ENCODE results near the gene B3GALT2. TPM values are rescaled to one million over a fixed set of nuclear protein-coding genes. Genes with fewer than 3 reads are reported as not detected.
A peak's percentile ranks its signal among the peaks of the same experiment; 100 is the strongest.
"Not testable (repeated sequence)": the region's sequence is repeated elsewhere in the genome, so short reads cannot be mapped to it uniquely, and the experiment has no call there.

Gene B3GALT2, protein sequence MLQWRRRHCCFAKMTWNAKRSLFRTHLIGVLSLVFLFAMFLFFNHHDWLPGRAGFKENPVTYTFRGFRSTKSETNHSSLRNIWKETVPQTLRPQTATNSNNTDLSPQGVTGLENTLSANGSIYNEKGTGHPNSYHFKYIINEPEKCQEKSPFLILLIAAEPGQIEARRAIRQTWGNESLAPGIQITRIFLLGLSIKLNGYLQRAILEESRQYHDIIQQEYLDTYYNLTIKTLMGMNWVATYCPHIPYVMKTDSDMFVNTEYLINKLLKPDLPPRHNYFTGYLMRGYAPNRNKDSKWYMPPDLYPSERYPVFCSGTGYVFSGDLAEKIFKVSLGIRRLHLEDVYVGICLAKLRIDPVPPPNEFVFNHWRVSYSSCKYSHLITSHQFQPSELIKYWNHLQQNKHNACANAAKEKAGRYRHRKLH
- 64.6 TPM for total RNA-seq (ENCODE audit: unreplicated experiment)
- long read RNA-seq, transcript B3GALT2-201 (2 exons, 3,274 nt), result major isoform, 8 of 9 reads
- long read RNA-seq, partial matches to known transcripts, result 0 of 9 reads
- long read RNA-seq, other reads (novel, unspliced or antisense), result 1 of 9 reads

DNA sequence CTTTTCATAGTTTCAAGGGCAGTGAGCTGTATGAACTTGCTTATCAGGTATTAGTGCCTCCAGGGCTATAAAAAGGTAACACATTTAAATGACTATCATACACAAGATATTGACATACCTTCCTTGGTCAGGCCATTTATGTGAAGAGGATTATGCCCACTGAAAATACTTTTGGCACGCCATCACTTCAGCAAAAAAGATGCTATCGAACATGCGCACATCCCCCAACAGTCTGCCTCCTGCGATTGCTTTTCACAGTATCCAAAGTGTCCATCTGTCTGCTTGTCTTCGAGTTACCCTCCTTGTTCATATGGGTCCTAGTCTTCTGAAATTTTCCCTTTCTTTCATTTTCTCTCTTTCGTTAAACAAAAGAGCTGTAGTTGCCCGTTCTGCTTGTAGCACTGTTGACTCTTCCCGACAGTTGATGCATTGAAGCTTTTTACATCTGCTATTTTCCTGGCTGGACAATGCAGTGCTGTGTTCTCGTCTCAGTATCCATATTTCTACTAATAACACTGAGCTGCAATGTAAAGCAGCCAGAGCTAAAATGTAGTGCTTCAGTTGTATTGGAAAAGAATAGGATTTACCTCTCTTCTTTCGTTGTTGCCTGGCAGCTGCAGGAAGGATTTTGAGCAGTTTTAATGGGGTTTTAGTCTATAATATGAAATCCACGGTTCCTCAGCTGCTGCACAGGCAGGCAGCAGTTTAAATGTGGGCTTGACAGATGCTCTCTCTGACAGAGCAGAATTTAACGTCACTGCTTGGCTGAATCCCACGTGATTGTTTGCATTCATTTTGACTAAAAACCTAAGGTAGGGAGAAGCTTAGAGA, at the start of gene B3GALT2:
Gene B3GALT2, minus strand, starts transcription at position 713 of the 831 bp plus-strand sequence. CDS start 5,051 bp downstream, outside the sequence.
- peak; percentile 56 for DNase-seq
- peaks cover 20% of the 10 kb centered on the region for H3K27me3 Mint-ChIP-seq (ENCODE audit: unreplicated experiment)
- H3K27ac Mint-ChIP-seq (ENCODE audit: unreplicated experiment), result peak within 1 kb of the TSS; percentile 100
- H3K4me1 Mint-ChIP-seq (ENCODE audit: low read depth, unreplicated experiment), result peaks cover 22% of the 10 kb centered on the region
- H3K36me3 Mint-ChIP-seq (ENCODE audit: unreplicated experiment), result peaks cover 9% of the 10 kb centered on the region
- H3K9me3 Mint-ChIP-seq (ENCODE audit: unreplicated experiment), result peaks cover 19% of the 10 kb centered on the region
- no peak for TF ChIP-seq CTCF (IDR thresholded peaks at IDR 0.05; ENCODE audit: partially characterized antibody, unreplicated experiment)
- peak within 1 kb of the TSS; percentile 100 for H3K4me3 Mint-ChIP-seq (ENCODE audit: unreplicated experiment)

DNA sequence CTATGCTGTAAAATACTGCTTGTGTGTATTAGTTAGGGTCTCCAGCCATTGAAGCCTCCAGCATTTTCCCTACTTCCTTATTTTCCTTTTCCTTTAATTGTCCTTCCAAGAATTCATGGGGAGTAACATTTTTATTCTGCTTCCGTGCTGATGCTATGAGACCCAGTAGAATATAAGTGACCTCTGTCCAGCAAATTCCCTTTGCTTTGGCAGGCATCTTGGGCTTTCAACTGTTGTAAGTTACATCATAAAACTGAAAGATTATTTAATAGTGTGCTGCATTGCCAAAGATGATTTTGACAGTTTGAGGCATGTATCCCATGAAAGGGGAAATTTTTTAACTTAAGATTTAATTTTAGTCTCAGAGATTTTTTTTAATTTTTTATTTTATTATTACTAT, 48.1 kb upstream of the B3GALT2 start:
- no peaks in the 10 kb centered on the region for H3K27me3 Mint-ChIP-seq (ENCODE audit: unreplicated experiment)
- TF ChIP-seq CTCF (IDR thresholded peaks at IDR 0.05; ENCODE audit: partially characterized antibody, unreplicated experiment), result no peak
- no peak overlapping the region for H3K27ac Mint-ChIP-seq (ENCODE audit: unreplicated experiment)
- H3K9me3 Mint-ChIP-seq (ENCODE audit: unreplicated experiment), result no peaks in the 10 kb centered on the region
- H3K4me1 Mint-ChIP-seq (ENCODE audit: low read depth, unreplicated experiment), result no peaks in the 10 kb centered on the region
- no peak overlapping the region for H3K4me3 Mint-ChIP-seq (ENCODE audit: unreplicated experiment)
- DNase-seq, result no peak
- no peaks in the 10 kb centered on the region for H3K36me3 Mint-ChIP-seq (ENCODE audit: unreplicated experiment)

DNA sequence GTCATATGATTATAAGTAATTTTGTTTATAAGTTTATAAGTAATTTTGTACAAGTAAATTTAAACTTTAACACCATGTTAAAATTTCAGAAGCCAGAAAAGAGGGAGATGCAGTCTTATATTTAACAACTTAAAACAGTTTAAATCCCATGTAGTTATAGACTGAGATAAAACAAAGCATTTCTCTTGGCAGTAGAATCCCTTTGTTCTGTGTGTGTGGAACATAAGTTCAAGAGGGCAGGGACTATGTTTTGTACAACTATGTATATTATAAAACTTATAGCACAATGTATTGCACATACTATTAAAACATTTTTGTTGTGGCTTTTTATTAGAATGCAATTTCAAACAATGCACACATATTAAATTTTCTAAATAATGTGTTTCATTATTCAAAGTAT, 44.7 kb upstream of the B3GALT2 start:
- not testable (repeated sequence) for H3K36me3 Mint-ChIP-seq (ENCODE audit: unreplicated experiment); H3K4me1 Mint-ChIP-seq (ENCODE audit: low read depth, unreplicated experiment); H3K9me3 Mint-ChIP-seq (ENCODE audit: unreplicated experiment); H3K27me3 Mint-ChIP-seq (ENCODE audit: unreplicated experiment); H3K27ac Mint-ChIP-seq (ENCODE audit: unreplicated experiment); DNase-seq; H3K4me3 Mint-ChIP-seq (ENCODE audit: unreplicated experiment)

DNA sequence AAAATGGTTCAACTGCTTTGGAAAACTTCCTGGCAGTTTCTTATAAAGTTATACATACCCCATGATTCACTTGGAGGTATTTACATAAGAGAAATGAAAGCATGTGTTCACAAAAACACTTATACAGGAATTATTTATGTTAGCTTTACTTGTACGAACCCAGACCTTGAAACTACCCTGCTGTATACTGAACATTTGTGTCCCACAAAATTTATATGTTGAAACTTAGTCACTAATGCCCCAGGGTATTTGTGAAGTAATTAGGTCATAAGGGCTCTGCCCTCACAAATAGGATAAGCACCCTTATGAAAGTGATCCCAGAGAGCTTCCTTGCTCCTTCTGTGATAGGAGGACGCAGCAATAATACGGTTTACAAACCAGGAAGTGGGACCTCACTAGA, 42.7 kb upstream of the B3GALT2 start:
- H3K36me3 Mint-ChIP-seq (ENCODE audit: unreplicated experiment), result no peaks in the 10 kb centered on the region
- H3K4me1 Mint-ChIP-seq (ENCODE audit: low read depth, unreplicated experiment), result no peaks in the 10 kb centered on the region
- no peak for TF ChIP-seq CTCF (IDR thresholded peaks at IDR 0.05; ENCODE audit: partially characterized antibody, unreplicated experiment)
- no peaks in the 10 kb centered on the region for H3K27me3 Mint-ChIP-seq (ENCODE audit: unreplicated experiment)
- no peak for DNase-seq
- no peak overlapping the region for H3K27ac Mint-ChIP-seq (ENCODE audit: unreplicated experiment)
- no peak overlapping the region for H3K4me3 Mint-ChIP-seq (ENCODE audit: unreplicated experiment)
- H3K9me3 Mint-ChIP-seq (ENCODE audit: unreplicated experiment), result no peaks in the 10 kb centered on the region

GRCh38 chr1:193222056-193222615, 35.7 kb upstream of the B3GALT2 start:
- TF ChIP-seq CTCF (IDR thresholded peaks at IDR 0.05; ENCODE audit: partially characterized antibody, unreplicated experiment), result no peak
- no peak overlapping the region for H3K4me3 Mint-ChIP-seq (ENCODE audit: unreplicated experiment)
- DNase-seq, result no peak
- H3K9me3 Mint-ChIP-seq (ENCODE audit: unreplicated experiment), result peaks cover 7% of the 10 kb centered on the region
- no peaks in the 10 kb centered on the region for H3K27me3 Mint-ChIP-seq (ENCODE audit: unreplicated experiment)
- peaks cover 22% of the 10 kb centered on the region for H3K4me1 Mint-ChIP-seq (ENCODE audit: low read depth, unreplicated experiment)
- H3K27ac Mint-ChIP-seq (ENCODE audit: unreplicated experiment), result peak overlapping the region; percentile 39
- peaks cover 6% of the 10 kb centered on the region for H3K36me3 Mint-ChIP-seq (ENCODE audit: unreplicated experiment)

Data from glutamatergic neuron (in vitro differentiated cells).